ENCODE measurements around the gene LRMDA. TPM values are rescaled to one million over a fixed set of nuclear protein-coding genes. Genes with fewer than 3 reads are reported as not detected.

Gene LRMDA
- total and polyA plus RNA-seq, 7 donors: 1.0 to 5.7 (median 2.5) TPM

DNA sequence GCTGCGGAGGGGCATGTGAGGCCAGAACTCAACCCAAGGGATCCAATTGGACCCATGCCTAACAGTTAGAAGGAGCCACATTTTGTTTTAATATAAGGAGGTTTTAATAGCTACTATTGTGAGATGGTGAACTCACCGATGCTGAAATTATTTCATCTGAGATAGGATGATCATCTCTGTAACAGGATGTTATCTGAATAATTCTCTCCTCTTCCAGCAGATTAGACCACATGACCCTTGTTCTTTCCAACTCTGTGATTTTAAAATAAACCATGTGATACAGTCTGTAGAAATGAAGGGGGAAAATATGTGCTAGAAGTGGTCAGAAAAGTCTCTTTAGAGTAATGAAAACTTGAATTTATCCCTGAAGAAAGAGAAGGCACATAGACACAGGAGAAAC lies 385.8 kb downstream of the LRMDA start:
- peaks cover 0 to 4% (median 2%) of the 10 kb centered on the region in 3 donors for H3K27me3 ChIP-seq (ENCODE audit: insufficient read depth in 3 of 3, low read length in 2 of 3)
- WGBS, 3 donors: 44 to 72% (median 50%) methylated on average over 2 of the region's 2 CpGs
- no peak overlapping the region for H3K27ac ChIP-seq
- DNase-seq (no peak), ATAC-seq (no peak)
- no peaks in the 10 kb centered on the region for H3K36me3 ChIP-seq (ENCODE audit: insufficient read depth in 1 of 2, low read depth in 1 of 2)
- H3K4me3 ChIP-seq: no peak overlapping the region
- no peaks in the 10 kb centered on the region for H3K4me1 ChIP-seq
- intact Hi-C loops (cut with DNase I): no loop called here
- TF ChIP-seq, protein P1, sequence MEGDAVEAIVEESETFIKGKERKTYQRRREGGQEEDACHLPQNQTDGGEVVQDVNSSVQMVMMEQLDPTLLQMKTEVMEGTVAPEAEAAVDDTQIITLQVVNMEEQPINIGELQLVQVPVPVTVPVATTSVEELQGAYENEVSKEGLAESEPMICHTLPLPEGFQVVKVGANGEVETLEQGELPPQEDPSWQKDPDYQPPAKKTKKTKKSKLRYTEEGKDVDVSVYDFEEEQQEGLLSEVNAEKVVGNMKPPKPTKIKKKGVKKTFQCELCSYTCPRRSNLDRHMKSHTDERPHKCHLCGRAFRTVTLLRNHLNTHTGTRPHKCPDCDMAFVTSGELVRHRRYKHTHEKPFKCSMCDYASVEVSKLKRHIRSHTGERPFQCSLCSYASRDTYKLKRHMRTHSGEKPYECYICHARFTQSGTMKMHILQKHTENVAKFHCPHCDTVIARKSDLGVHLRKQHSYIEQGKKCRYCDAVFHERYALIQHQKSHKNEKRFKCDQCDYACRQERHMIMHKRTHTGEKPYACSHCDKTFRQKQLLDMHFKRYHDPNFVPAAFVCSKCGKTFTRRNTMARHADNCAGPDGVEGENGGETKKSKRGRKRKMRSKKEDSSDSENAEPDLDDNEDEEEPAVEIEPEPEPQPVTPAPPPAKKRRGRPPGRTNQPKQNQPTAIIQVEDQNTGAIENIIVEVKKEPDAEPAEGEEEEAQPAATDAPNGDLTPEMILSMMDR (IDR thresholded peaks at IDR 0.05): no peak
- H3K9me3 ChIP-seq: no peaks in the 10 kb centered on the region

DNA sequence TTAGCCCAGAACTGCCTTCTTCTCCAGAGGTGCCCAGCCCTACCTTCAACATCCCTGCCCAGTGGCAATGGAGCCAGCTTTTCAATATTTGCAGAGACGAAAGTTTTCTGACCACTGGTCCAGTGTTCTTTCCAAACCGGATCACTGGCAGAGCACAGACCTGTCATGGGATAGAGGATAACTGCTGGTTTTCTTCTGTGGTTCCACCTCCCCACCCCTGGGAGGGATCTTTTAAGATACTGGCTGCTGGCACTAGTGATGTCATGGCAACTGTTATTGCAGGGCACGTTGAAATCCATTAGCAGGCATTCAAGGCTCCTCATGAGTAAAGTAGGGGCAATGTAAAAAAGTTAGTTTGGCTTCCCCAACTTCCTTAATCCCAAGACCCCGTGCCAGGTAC lies 387.1 kb downstream of the LRMDA start:
- Histone ChIP-seq H3K27ac (no peak overlapping the region), H3K27me3 (ENCODE audit: insufficient read depth in 3 of 3, low read length in 2 of 3) (peaks cover 0 to 4% (median 0%) of the 10 kb centered on the region in 3 donors), H3K4me1 (no peaks in the 10 kb centered on the region), H3K9me3 (no peaks in the 10 kb centered on the region), H3K36me3 (ENCODE audit: insufficient read depth in 1 of 2, low read depth in 1 of 2) (no peaks in the 10 kb centered on the region), H3K4me3 (no peak overlapping the region)
- DNase-seq: no peak
- intact Hi-C loops (cut with DNase I): no loop called here
- ATAC-seq: no peak
- 59 to 69% (median 62%) methylated on average over 4 of the region's 4 CpGs for WGBS, 3 donors
- TF ChIP-seq, protein P1 (IDR thresholded peaks at IDR 0.05): no peak

DNA sequence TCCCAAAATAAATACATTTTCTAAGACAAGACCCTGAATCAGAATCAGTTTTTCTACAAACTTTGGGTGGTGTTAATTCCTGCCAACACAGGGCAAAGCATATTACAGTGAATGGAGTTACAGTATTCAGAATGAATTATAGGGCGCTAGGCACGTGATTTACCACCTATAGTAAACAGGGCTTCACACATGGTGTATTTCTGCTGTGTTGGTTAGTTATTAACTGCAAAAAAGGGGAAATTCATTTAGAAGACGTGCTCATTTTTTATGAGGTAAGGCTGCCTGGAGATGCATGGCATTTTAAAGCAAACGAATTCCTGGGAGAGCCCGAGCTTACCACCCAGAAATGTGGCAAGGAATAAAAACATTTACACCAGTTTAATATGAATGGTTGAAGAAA lies 393.8 kb downstream of the LRMDA start:
- Histone ChIP-seq H3K4me3 (no peak overlapping the region), H3K36me3 (ENCODE audit: insufficient read depth in 1 of 2, low read depth in 1 of 2) (no peaks in the 10 kb centered on the region), H3K27ac (no peak overlapping the region), H3K9me3 (no peaks in the 10 kb centered on the region), H3K27me3 (ENCODE audit: insufficient read depth in 3 of 3, low read length in 2 of 3) (peaks cover 0 to 2% (median 0%) of the 10 kb centered on the region in 3 donors), H3K4me1 (no peaks in the 10 kb centered on the region)
- TF ChIP-seq, protein P1 (IDR thresholded peaks at IDR 0.05): no peak
- intact Hi-C loops (cut with DNase I): no loop called here
- no peak for DNase-seq
- no peak for ATAC-seq
- WGBS, 3 donors: 78 to 83% (median 80%) methylated on average over 5 of the region's 5 CpGs

DNA sequence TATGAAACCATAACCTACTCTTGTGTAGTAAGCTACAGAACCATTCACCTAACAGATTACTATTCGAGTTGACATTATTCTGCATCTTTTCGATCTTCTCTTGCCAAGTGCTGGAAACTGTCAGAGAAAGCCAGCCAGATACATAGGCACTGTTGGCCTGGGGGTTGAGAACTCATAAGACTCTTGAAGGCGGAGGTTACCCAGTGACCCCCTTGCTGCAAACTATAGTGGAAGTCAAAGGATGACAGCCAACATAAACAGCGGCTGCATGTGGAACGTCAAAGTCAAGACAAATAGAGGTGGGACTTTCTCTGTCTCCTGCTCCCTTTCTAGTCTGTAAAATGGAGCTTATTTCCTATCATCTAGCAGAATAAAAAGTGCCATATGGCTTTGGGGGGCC lies 394.2 kb downstream of the LRMDA start:
- no peak for ATAC-seq
- no peaks in the 10 kb centered on the region for H3K36me3 ChIP-seq (ENCODE audit: insufficient read depth in 1 of 2, low read depth in 1 of 2)
- H3K27me3 ChIP-seq (ENCODE audit: insufficient read depth in 3 of 3, low read length in 2 of 3): peaks cover 0 to 2% (median 0%) of the 10 kb centered on the region in 3 donors
- DNase-seq: no peak
- H3K27ac ChIP-seq: no peak overlapping the region
- intact Hi-C loops (cut with DNase I): no loop called here
- 74 to 80% (median 79%) methylated on average over 5 of the region's 5 CpGs for WGBS, 3 donors
- no peaks in the 10 kb centered on the region for H3K4me1 ChIP-seq
- H3K4me3 ChIP-seq: no peak overlapping the region
- no peaks in the 10 kb centered on the region for H3K9me3 ChIP-seq
- TF ChIP-seq, protein P1 (IDR thresholded peaks at IDR 0.05): no peak

DNA sequence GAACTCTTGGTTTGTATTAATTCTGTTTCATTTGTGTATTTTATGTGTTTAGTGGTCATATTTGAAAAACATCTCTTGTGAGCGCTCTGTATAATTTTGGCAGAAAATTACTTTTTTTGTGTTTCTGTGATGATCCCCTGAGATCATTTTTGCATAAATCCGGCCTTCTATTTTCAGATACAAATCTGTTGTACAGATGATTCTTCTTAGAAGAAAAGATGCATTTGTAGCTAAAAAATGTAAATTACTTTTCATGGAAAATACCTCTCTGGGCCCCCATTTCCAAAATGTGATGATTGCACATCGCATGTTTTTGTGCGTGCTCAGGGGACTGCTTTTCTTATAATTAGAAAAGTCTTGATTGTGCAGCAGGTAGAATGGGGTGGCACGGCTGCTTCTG lies 395.4 kb downstream of the LRMDA start:
- Histone ChIP-seq H3K27me3 (ENCODE audit: insufficient read depth in 3 of 3, low read length in 2 of 3) (peaks cover 0 to 2% (median 0%) of the 10 kb centered on the region in 3 donors), H3K4me3 (no peak overlapping the region), H3K36me3 (ENCODE audit: insufficient read depth in 1 of 2, low read depth in 1 of 2) (no peaks in the 10 kb centered on the region), H3K4me1 (no peaks in the 10 kb centered on the region), H3K27ac (no peak overlapping the region), H3K9me3 (no peaks in the 10 kb centered on the region)
- 70 to 90% (median 90%) methylated on average over 5 of the region's 5 CpGs for WGBS, 3 donors
- intact Hi-C loops (cut with DNase I): no loop called here
- DNase-seq (no peak), ATAC-seq (no peak)
- TF ChIP-seq, protein P1 (IDR thresholded peaks at IDR 0.05): no peak
